Measurements from ENCODE around the gene ZNF761.

- no peak for TF ChIP-seq GATA2 (IDR thresholded peaks at IDR 0.05; ENCODE audit: low read depth, low read length)
- TF ChIP-seq GATA3 (IDR thresholded peaks at IDR 0.05; ENCODE audit: low read depth, low read length) = no peak
These were observed 60.4 kb downstream of the ZNF761 start for GRCh38 chr19:53492153-53492552.

Measured in SH-SY5Y (cell line).